H1 (cell line): Measurements from ENCODE around the gene CRTC3. TPM values are rescaled to one million over a fixed set of nuclear protein-coding genes. Genes with fewer than 3 reads are reported as not detected.

Experiments
- CTCF ChIP-seq, 3 experiments: IDR thresholded peaks; 1 replicate in 2 of 3; 2 replicates in 1 of 3; pipeline versions ENCODE4 v1.5.1 to v1.6.1; 2011; ENCODE audit warnings: low read length in 3 of 3, mild to moderate bottlenecking in 3 of 3, inconsistent platforms in 2 of 3, low read depth in 1 of 3, moderate library complexity in 1 of 3; ENCODE audit not compliant: insufficient read depth in 1 of 3; ENCODE audit errors: control extremely low read depth in 1 of 3
- JUND ChIP-seq: IDR thresholded peaks from 2 replicates; pipeline ENCODE4 v1.6.1; 2011; ENCODE audit warnings: mild to moderate bottlenecking, improper control_type of control experiment, low read length
- RBBP5 ChIP-seq: IDR thresholded peaks from 2 replicates; pipeline ENCODE4 v1.7.1; 2012; ENCODE audit warnings: low read depth, mild to moderate bottlenecking, inconsistent platforms, low read length, moderate library complexity, borderline replicate concordance
- TAF7 ChIP-seq: optimal IDR thresholded peaks from 2 replicates; pipeline ENCODE3; 2011; ENCODE audit warnings: low read depth, mild to moderate bottlenecking, inconsistent platforms, low read length, moderate library complexity, borderline replicate concordance
- polyA plus RNA-seq, 7 experiments: library from polyadenylated mRNA; depleted of rRNA in 3 of 7; stranded (reverse) in 5 of 7; unstranded in 2 of 7; fragments of >200 nt in 5 of 7; fragments of 200-250 nt in 2 of 7; gene quantifications; 1 replicate in 5 of 7; 2 replicates in 1 of 7; 4 replicates in 1 of 7; pipeline versions ENCODE4 v1.2.1 to v1.2.3, GENCODE V29; 2011 to 2013; ENCODE audit warnings: missing spikeins in 2 of 7, mixed read lengths in 2 of 7
- total RNA-seq: library from RNA; stranded (reverse); fragmentation: NEBNext Ultra II Directional; extraction: Animal tissue kit (Norgen Biotek cat#: 25700); gene quantifications from 2 replicates; pipeline ENCODE4 v1.2.1, GENCODE V29; 2021

CRTC3 gene
- total and polyA plus RNA-seq, 2 of the 8 experiments (the other 6 are each of a cell fraction or from before 2014, with no cell fraction given): 5.0 to 5.3 TPM

DNA sequence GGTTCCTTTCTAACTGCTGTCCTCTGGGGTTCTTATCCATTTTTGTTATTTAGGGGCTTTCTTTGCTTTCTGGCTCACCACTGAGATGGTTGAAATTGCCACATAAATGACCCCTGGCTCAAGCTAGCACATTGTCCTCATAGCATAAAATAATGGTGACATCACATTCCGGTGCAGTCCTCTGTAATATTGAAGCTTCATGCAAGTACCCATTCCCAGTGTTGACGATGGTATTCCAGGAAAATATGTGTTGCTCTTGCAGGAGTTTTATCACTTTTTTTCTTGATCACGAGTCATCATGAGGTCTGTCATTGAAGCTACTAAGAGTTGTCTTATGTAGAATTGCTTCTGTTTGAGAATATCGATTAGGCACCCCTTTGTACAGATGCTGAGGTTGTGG is 56.1 kb downstream of the CRTC3 start (continued):
- TF ChIP-seq CTCF (IDR thresholded peaks at IDR 0.05; ENCODE audit: control extremely low read depth in 1 of 3, insufficient read depth in 1 of 3, low read depth in 1 of 3, low read length in 3 of 3) (no peak), RBBP5 (no peak), TAF7 (no peak), JUND (no peak)
